Adrenal gland (tissue), 5 donors: ENCODE data around the gene DARS1.

ENCODE experiments used
- POLR2A ChIP-seq, 2 donors: fragments of 450-650 bp; IDR thresholded peaks; one replicate each; pipeline ENCODE4 v1.6.1; 2017; ENCODE audit warnings: antibody characterized with exemption in 2 of 2, mild to moderate bottlenecking in 2 of 2, moderate library complexity in 1 of 2
- TF ChIP-seq, protein P1 (sequence below), 6 experiments: fragments of 450-650 bp in 4 of 6; fragments of 200-600 bp in 2 of 6; sonication (generic) in 1 of 6; IDR thresholded peaks; 1 replicate in 5 of 6; 2 replicates in 1 of 6; pipeline versions ENCODE4 v1.5.1 to v1.8.0; 2016 to 2021; ENCODE audit warnings: antibody characterized with exemption in 6 of 6, mild to moderate bottlenecking in 2 of 6, moderate library complexity in 1 of 6
- donor health status: DM: no; HTN: no; CAD: no.

DNA sequence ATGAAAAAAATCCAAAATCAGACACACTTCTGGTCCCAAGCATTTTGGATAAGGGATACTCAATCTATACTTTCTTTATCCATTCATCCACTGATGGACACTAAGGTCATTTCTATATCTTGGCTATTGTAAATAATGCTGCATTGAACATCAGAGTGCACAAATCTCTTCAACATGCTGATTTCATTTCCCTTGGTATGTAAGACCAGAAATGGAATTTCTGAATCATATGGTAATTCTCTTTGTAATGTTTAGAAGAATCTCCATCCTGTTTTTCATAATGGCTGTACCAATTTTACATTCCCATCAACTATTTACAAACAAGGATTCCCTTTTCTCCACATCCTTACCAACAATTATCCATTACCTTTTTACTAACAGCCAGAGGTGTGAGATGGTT lies 75.5 kb downstream of the DARS1 start:
- no peak for TF ChIP-seq POLR2A (IDR thresholded peaks at IDR 0.05)
- TF ChIP-seq, protein P1, sequence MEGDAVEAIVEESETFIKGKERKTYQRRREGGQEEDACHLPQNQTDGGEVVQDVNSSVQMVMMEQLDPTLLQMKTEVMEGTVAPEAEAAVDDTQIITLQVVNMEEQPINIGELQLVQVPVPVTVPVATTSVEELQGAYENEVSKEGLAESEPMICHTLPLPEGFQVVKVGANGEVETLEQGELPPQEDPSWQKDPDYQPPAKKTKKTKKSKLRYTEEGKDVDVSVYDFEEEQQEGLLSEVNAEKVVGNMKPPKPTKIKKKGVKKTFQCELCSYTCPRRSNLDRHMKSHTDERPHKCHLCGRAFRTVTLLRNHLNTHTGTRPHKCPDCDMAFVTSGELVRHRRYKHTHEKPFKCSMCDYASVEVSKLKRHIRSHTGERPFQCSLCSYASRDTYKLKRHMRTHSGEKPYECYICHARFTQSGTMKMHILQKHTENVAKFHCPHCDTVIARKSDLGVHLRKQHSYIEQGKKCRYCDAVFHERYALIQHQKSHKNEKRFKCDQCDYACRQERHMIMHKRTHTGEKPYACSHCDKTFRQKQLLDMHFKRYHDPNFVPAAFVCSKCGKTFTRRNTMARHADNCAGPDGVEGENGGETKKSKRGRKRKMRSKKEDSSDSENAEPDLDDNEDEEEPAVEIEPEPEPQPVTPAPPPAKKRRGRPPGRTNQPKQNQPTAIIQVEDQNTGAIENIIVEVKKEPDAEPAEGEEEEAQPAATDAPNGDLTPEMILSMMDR (IDR thresholded peaks at IDR 0.05): no peak
